H1 (cell line): ENCODE data around the gene LYPD6B. TPM values are rescaled to one million over a fixed set of nuclear protein-coding genes. Genes with fewer than 3 reads are reported as not detected.

Experiments
- BCL11A ChIP-seq, 2 experiments: IDR thresholded peaks; one replicate each; pipeline ENCODE4 v1.6.1; 2011; ENCODE audit warnings: low read depth in 2 of 2, low read length in 2 of 2, mild to moderate bottlenecking in 2 of 2
- CBX5 ChIP-seq: fragments of 300-800, 300-1000 bp; sonication (generic); IDR thresholded peaks from 2 replicates; pipeline ENCODE4 v1.7.1; 2016; ENCODE audit warnings: antibody characterized with exemption, low read length, low read depth
- EGR1 ChIP-seq: IDR thresholded peaks from 2 replicates; pipeline ENCODE4 v1.6.1; 2011; ENCODE audit warnings: low read depth, low read length, borderline replicate concordance
- RFX5 ChIP-seq: IDR thresholded peaks from 2 replicates; pipeline ENCODE4 v1.6.1; 2011; ENCODE audit warnings: low read depth, low read length, improper control_type of control experiment, borderline replicate concordance
- RNF2 ChIP-seq: fragments of 200-900, 300-1000 bp; sonication (generic); IDR thresholded peaks from 2 replicates; pipeline ENCODE4 v1.7.1; 2016; ENCODE audit warnings: borderline replicate concordance, low read depth, mild to moderate bottlenecking, antibody characterized with exemption, low read length; ENCODE audit not compliant: poor library complexity, severe bottlenecking; ENCODE audit errors: missing control alignments
- SRF ChIP-seq: IDR thresholded peaks from 2 replicates; pipeline ENCODE4 v1.6.1; 2011; ENCODE audit warnings: mild to moderate bottlenecking, low read depth, low read length, moderate library complexity
- polyA plus RNA-seq, 7 experiments: library from polyadenylated mRNA; depleted of rRNA in 3 of 7; stranded (reverse) in 5 of 7; unstranded in 2 of 7; fragments of >200 nt in 5 of 7; fragments of 200-250 nt in 2 of 7; gene quantifications; 1 replicate in 5 of 7; 2 replicates in 1 of 7; 4 replicates in 1 of 7; pipeline versions ENCODE4 v1.2.1 to v1.2.3, GENCODE V29; 2011 to 2013; ENCODE audit warnings: missing spikeins in 2 of 7, mixed read lengths in 2 of 7
- total RNA-seq: library from RNA; stranded (reverse); fragmentation: NEBNext Ultra II Directional; extraction: Animal tissue kit (Norgen Biotek cat#: 25700); gene quantifications from 2 replicates; pipeline ENCODE4 v1.2.1, GENCODE V29; 2021

The LYPD6B gene
- total and polyA plus RNA-seq, 2 of the 8 experiments (the other 6 are each of a cell fraction or from before 2014, with no cell fraction given) = 2.2 to 3.5 TPM

DNA sequence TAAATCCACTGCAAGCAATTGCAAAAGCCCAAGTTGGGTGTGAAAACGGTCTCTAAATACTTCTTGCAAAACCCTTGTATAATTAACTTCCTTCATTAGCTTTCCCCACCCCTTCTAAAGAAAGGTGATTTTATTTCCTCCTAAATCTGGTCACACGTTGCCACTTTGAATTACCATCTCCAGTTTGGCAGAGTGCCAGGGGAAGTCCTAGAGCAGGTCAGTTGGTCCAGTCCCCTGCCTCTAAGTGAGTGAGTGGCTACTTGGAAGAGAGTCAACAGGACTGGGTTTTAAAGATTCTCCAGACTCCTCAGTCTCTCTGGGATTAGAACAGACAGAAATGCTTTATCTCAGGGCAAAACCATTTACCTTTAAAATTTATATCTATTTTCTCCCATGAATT lies 18.7 kb upstream of the LYPD6B start (continued):
- TF ChIP-seq RFX5 (no peak), RNF2 (no peak), EGR1 (no peak), CBX5 (no peak), BCL11A (IDR thresholded peaks at IDR 0.05; ENCODE audit: low read depth in 2 of 2, low read length in 2 of 2) (no peak), SRF (no peak)
